CD4-positive, CD25-positive, alpha-beta regulatory T cell (primary cell): ENCODE data around the gene MYNN. TPM values are rescaled to one million over a fixed set of nuclear protein-coding genes. Genes with fewer than 3 reads are reported as not detected.

ENCODE experiments used
- ATAC-seq, 2 donors: fragments of 150-1000 bp; cut with Tn5 transposase; one replicate each; pipeline ENCODE4 v1.10.0; 2021; ENCODE audit warnings: low read depth in 2 of 2, moderate number of reproducible peaks in 2 of 2, moderate library complexity in 1 of 2
- DNase-seq, 3 donors: peaks; one replicate each; pipeline versions ENCODE4 v3.0.0 to v3.0.0-alpha.2; 2012 to 2022; ENCODE audit warnings: mixed read lengths in 1 of 3
- H3K27ac ChIP-seq: one replicate; pipeline ENCODE4 v1.7.0; 2013; ENCODE audit warnings: mild to moderate bottlenecking, low read length; ENCODE audit not compliant: insufficient read depth, poor library complexity, severe bottlenecking
- H3K27me3 ChIP-seq: one replicate; pipeline ENCODE4 v1.7.0; 2013; ENCODE audit warnings: low read length; ENCODE audit not compliant: control insufficient read depth, insufficient read depth
- H3K36me3 ChIP-seq: one replicate; pipeline ENCODE4 v1.7.0; 2013; ENCODE audit warnings: mild to moderate bottlenecking, low read length, moderate library complexity; ENCODE audit not compliant: control insufficient read depth, insufficient read depth
- H3K4me1 ChIP-seq: 2 replicates; pipeline ENCODE4 v1.7.0; 2013; ENCODE audit warnings: mild to moderate bottlenecking, low read length; ENCODE audit not compliant: insufficient read depth, control insufficient read depth, poor library complexity, severe bottlenecking
- H3K4me3 ChIP-seq: one replicate; pipeline ENCODE4 v1.7.0; 2013; ENCODE audit warnings: low read depth, mild to moderate bottlenecking, low read length, moderate library complexity
- H3K9me3 ChIP-seq, 2 experiments: 1 replicate in 1 of 2; 2 replicates in 1 of 2; pipeline ENCODE4 v1.7.0; 2013; ENCODE audit warnings: low read length in 2 of 2, mild to moderate bottlenecking in 1 of 2, moderate library complexity in 1 of 2; ENCODE audit not compliant: control insufficient read depth in 2 of 2
- H3K27ac Mint-ChIP-seq, 3 donors: one replicate each; pipeline ENCODE4 v1.8.0; 2020 to 2022; ENCODE audit warnings: mild to moderate bottlenecking in 3 of 3, mixed read lengths in 3 of 3, moderate library complexity in 2 of 3
- H3K27me3 Mint-ChIP-seq: one replicate; pipeline ENCODE4 v1.8.0; 2022; ENCODE audit warnings: mild to moderate bottlenecking, mixed read lengths
- H3K36me3 Mint-ChIP-seq: one replicate; pipeline ENCODE4 v1.8.0; 2020; ENCODE audit warnings: mixed read lengths
- H3K4me1 Mint-ChIP-seq, 4 donors: one replicate each; pipeline ENCODE4 v1.8.0; 2020 to 2022; ENCODE audit warnings: mixed read lengths in 4 of 4, mild to moderate bottlenecking in 1 of 4
- H3K4me3 Mint-ChIP-seq, 4 donors: one replicate each; pipeline ENCODE4 v1.8.0; 2020 to 2022; ENCODE audit warnings: mild to moderate bottlenecking in 4 of 4, mixed read lengths in 4 of 4, moderate library complexity in 3 of 4
- H3K9me3 Mint-ChIP-seq, 7 donors: one replicate each; pipeline ENCODE4 v1.8.0; 2020 to 2022; ENCODE audit warnings: mixed read lengths in 7 of 7, mild to moderate bottlenecking in 3 of 7, moderate library complexity in 2 of 7
- polyA plus RNA-seq, 4 donors: library from polyadenylated mRNA; unstranded; fragments of 300-500 nt; fragmentation: Illumina TruSeq; gene quantifications; one replicate each; pipeline ENCODE4 v1.2.3, GENCODE V29; 2021
- total RNA-seq: library from RNA; stranded (reverse); gene quantifications from one replicate; pipeline ENCODE4 v1.2.3, GENCODE V29; 2022

MYNN gene
- total and polyA plus RNA-seq, 5 donors from 2014 or later = 12.4 to 25.9 (median 18.5) TPM

DNA sequence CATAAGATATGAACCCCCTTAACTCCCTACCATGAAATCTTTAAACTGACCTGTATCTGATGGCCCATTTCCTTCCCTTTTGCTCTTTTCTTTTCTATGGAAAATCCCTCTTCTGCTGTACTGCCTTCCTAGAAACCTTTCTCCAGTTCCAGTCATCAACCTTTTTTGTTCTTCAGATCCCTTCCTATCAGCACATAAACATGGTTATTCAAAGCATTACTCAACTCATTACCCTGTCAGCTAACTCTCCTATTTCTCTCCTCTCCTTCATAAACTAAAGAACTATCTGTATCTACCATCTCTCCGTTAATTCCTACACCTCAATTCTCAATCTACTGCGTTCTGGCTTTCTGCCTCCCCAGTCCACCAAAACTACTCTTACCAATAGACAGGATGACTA, 21.3 kb upstream of the MYNN start:
- no peaks in the 10 kb centered on the region for H3K9me3 ChIP-seq
- no peaks in the 10 kb centered on the region for H3K36me3 ChIP-seq
- Mint-ChIP-seq H3K9me3 (no peaks in the 10 kb centered on the region), H3K36me3 (no peaks in the 10 kb centered on the region), H3K27me3 (peaks cover 35% of the 10 kb centered on the region), H3K27ac (no peak overlapping the region), H3K4me1 (peaks cover 0 to 6% (median 2%) of the 10 kb centered on the region in 4 donors), H3K4me3 (no peak overlapping the region)
- H3K4me3 ChIP-seq = no peak overlapping the region
- H3K4me1 ChIP-seq = no peaks in the 10 kb centered on the region
- H3K27ac ChIP-seq = no peak overlapping the region
- DNase-seq = no peak
- no peak for ATAC-seq
- peaks cover 12% of the 10 kb centered on the region for H3K27me3 ChIP-seq

DNA sequence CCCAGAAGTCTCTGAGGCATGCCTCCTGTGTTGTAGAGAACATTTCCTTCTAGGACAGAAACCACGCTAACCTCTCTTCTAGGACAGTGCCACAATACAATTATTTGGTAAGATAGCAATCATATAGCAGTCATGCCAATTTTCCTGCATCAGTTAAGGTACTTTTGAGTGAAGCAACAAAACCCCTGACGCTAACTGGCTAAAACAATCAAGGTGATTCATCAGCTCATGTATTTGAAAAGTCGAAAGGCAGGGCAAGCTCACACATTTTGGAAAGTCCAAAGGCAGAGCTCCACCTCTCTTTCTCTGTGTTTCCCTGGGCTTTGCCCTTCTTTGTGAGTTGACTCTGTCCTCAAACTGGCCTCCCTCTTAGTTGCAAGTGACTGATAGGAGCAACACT, 18.5 kb upstream of the MYNN start:
- H3K36me3 ChIP-seq = no peaks in the 10 kb centered on the region
- H3K4me1 Mint-ChIP-seq = peaks cover 7 to 17% (median 13%) of the 10 kb centered on the region in 4 donors
- peaks cover 7% of the 10 kb centered on the region for H3K27me3 ChIP-seq
- no peaks in the 10 kb centered on the region for H3K9me3 ChIP-seq
- H3K4me1 ChIP-seq = peaks cover 15% of the 10 kb centered on the region
- no peaks in the 10 kb centered on the region for H3K9me3 Mint-ChIP-seq
- H3K27me3 Mint-ChIP-seq = peaks cover 14% of the 10 kb centered on the region
- no peak for DNase-seq
- H3K36me3 Mint-ChIP-seq = no peaks in the 10 kb centered on the region
- no peak overlapping the region for H3K4me3 ChIP-seq
- no peak for ATAC-seq
- no peak overlapping the region for H3K27ac ChIP-seq
- no peak overlapping the region for H3K27ac Mint-ChIP-seq
- no peak overlapping the region for H3K4me3 Mint-ChIP-seq

DNA sequence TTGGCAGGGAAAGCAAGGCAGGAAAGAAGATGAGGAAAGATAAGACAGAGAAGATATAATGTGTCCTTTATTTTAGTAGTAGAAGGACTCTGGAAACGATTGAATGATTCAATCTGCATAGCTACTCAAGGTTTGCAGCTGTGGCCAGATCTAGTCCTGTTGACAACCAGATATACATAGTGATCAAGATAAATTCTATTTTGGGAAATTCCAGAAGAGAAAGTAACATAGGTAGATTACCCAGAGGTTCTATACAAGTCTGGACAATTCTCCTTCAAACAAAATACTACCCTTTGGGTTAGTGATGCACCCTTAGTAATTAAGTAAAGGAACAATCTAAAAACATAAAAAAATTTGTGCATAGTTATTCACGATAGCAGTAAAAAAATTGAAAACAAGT, 17.7 kb upstream of the MYNN start:
- Histone ChIP-seq H3K27me3 (peaks cover 7% of the 10 kb centered on the region), H3K4me1 (peaks cover 17% of the 10 kb centered on the region), H3K27ac (no peak overlapping the region), H3K9me3 (no peaks in the 10 kb centered on the region), H3K36me3 (no peaks in the 10 kb centered on the region), H3K4me3 (no peak overlapping the region)
- peaks cover 7 to 21% (median 14%) of the 10 kb centered on the region in 4 donors for H3K4me1 Mint-ChIP-seq
- H3K4me3 Mint-ChIP-seq = no peak overlapping the region
- no peak overlapping the region for H3K27ac Mint-ChIP-seq
- ATAC-seq (no peak), DNase-seq (no peak)
- H3K36me3 Mint-ChIP-seq = no peaks in the 10 kb centered on the region
- no peaks in the 10 kb centered on the region for H3K9me3 Mint-ChIP-seq
- peaks cover 14% of the 10 kb centered on the region for H3K27me3 Mint-ChIP-seq

DNA sequence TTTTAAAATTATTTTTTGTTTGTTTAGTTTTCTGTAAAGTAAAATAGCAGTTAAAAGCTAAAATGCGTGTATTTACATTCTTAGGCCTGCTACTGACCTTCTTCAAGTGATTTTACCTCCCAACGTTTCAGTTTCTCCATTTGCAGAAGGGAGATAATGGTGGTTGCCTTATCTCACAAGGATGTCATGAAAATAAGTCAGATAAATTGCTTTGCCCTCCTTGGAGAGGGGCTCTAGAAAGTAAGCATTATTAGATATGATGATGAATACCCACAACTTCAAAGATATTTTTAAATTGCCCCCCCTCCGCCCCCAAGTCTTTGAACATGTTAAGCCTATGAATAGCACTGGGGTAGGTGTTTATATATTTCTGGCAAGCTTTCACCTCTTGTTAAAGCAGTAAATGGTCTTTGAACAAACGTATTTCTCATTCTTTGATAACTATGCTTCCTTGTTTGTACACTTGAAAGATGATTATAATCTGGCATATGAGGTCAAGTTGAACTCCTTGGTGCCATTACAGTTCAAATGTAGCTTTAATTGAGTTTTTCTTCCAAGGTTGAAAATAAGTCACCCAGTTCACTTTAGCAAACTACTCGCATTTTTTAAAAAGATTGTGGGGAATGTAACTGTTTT, 14.7 kb upstream of the MYNN start:
- peaks cover 2% of the 10 kb centered on the region for H3K27me3 ChIP-seq
- peaks cover 23% of the 10 kb centered on the region for H3K4me1 ChIP-seq
- H3K9me3 ChIP-seq = no peaks in the 10 kb centered on the region
- H3K36me3 ChIP-seq = no peaks in the 10 kb centered on the region
- Mint-ChIP-seq H3K4me1 (peaks cover 11 to 31% (median 18%) of the 10 kb centered on the region in 4 donors), H3K4me3 (no peak overlapping the region), H3K9me3 (no peaks in the 10 kb centered on the region), H3K27ac (no peak overlapping the region), H3K36me3 (no peaks in the 10 kb centered on the region), H3K27me3 (no peaks in the 10 kb centered on the region)
- peak overlapping the region; percentile 57 for H3K27ac ChIP-seq
- no peak for DNase-seq
- no peak for ATAC-seq
- H3K4me3 ChIP-seq = peak overlapping the region; percentile 23

DNA sequence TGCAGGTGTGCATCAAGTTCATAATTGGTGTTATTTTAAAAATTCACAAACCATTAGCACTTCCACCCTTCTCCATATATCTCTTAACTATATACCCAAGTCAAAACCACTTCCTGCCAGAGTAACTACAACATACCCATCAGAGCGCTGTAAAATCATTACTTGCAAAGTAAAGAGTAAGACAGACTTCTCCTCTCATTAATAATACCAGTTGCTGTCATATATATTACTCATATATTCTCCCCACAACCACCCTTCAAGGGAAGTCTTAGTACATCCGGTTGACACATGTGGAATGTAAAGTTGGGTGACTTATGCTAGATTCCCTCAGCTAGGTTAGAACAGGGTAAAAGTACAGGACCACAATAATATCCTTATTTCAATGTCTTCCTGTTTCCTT, 13.9 kb upstream of the MYNN start:
- no peaks in the 10 kb centered on the region for H3K27me3 Mint-ChIP-seq
- no peaks in the 10 kb centered on the region for H3K9me3 ChIP-seq
- DNase-seq (peak in 2 of 3 donors; percentile 50 to 79), ATAC-seq (peak; percentile 77 to 78)
- no peaks in the 10 kb centered on the region for H3K27me3 ChIP-seq
- H3K36me3 Mint-ChIP-seq = no peaks in the 10 kb centered on the region
- H3K36me3 ChIP-seq = no peaks in the 10 kb centered on the region
- H3K27ac Mint-ChIP-seq = peak overlapping the region; percentile 4 to 67 (median 48)
- peaks cover 15 to 38% (median 24%) of the 10 kb centered on the region in 4 donors for H3K4me1 Mint-ChIP-seq
- H3K4me1 ChIP-seq = peaks cover 30% of the 10 kb centered on the region
- no peaks in the 10 kb centered on the region for H3K9me3 Mint-ChIP-seq
- peak overlapping the region; percentile 23 for H3K4me3 ChIP-seq
- H3K4me3 Mint-ChIP-seq = peak overlapping the region; percentile 1 to 47 (median 34)
- H3K27ac ChIP-seq = peak overlapping the region; percentile 57

DNA sequence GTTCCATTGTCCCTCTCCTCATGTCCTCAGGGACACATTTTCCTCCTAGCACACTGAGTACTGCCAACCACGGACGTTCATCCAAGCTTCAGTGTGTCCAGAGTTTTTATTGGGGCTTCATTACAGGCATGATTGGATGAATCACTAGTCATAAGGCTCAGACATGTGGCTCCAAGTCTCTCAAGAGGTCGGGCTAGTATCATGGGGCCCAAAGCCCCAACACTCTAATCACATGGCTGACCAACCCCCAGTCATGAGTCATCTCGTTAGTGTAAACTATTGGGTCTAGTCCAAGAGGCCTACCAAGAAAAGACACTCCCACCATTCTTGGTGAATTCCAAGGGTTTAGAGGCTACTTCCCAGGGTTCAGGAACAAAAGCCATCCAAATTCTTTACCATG, 12.7 kb upstream of the MYNN start:
- no peaks in the 10 kb centered on the region for H3K36me3 ChIP-seq
- ATAC-seq = no peak
- H3K9me3 ChIP-seq = no peaks in the 10 kb centered on the region
- H3K4me1 Mint-ChIP-seq = peaks cover 21 to 44% (median 29%) of the 10 kb centered on the region in 4 donors
- H3K36me3 Mint-ChIP-seq = no peaks in the 10 kb centered on the region
- no peak overlapping the region for H3K27ac ChIP-seq
- H3K9me3 Mint-ChIP-seq = peaks cover 0 to 2% (median 0%) of the 10 kb centered on the region in 7 donors
- H3K27ac Mint-ChIP-seq = no peak overlapping the region
- H3K4me1 ChIP-seq = peaks cover 31% of the 10 kb centered on the region
- DNase-seq = no peak
- no peaks in the 10 kb centered on the region for H3K27me3 Mint-ChIP-seq
- no peak overlapping the region for H3K4me3 Mint-ChIP-seq
- no peak overlapping the region for H3K4me3 ChIP-seq
- no peaks in the 10 kb centered on the region for H3K27me3 ChIP-seq

DNA sequence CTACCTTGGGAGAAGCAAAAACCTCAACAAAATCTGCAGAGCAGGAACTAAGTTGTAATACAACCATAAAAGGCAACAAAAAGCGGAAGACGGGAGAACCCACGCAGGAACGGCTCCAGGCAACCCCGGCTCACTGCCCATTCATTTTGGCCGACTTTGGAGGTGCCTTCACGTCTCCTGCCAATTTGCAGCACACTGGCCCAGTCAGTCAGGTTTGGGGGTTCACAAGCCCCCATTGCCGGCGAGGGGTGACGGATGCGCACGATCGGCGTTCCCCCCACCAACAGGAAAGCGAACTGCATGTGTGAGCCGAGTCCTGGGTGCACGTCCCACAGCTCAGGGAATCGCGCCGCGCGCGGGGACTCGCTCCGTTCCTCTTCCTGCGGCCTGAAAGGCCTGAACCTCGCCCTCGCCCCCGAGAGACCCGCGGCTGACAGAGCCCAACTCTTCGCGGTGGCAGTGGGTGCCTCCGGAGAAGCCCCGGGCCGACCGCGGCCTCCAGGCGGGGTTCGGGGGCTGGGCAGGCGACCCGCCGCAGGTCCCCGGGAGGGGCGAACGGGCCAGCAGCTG, 8.8 kb upstream of the MYNN start:
- no peaks in the 10 kb centered on the region for H3K36me3 ChIP-seq
- peaks cover 22% of the 10 kb centered on the region for H3K4me1 ChIP-seq
- Mint-ChIP-seq H3K27me3 (no peaks in the 10 kb centered on the region), H3K27ac (peak overlapping the region; percentile 98 to 99 (median 99)), H3K9me3 (peaks cover 0 to 5% (median 1%) of the 10 kb centered on the region in 7 donors), H3K4me1 (peaks cover 13 to 38% (median 26%) of the 10 kb centered on the region in 4 donors), H3K4me3 (peak overlapping the region; percentile 96 to 99 (median 98)), H3K36me3 (no peaks in the 10 kb centered on the region)
- H3K27ac ChIP-seq = peak overlapping the region; percentile 94
- ATAC-seq = peak; percentile 22 to 26
- peak; percentile 41 to 75 (median 71) for DNase-seq
- no peaks in the 10 kb centered on the region for H3K9me3 ChIP-seq
- no peaks in the 10 kb centered on the region for H3K27me3 ChIP-seq
- H3K4me3 ChIP-seq = peak overlapping the region; percentile 88
